Measurements from ENCODE around the gene FIGNL2. TPM values are rescaled to one million over a fixed set of nuclear protein-coding genes. Genes with fewer than 3 reads are reported as not detected.

Gene FIGNL2
- total RNA-seq, 1 donor from 2014 or later, result 0.69 TPM

DNA sequence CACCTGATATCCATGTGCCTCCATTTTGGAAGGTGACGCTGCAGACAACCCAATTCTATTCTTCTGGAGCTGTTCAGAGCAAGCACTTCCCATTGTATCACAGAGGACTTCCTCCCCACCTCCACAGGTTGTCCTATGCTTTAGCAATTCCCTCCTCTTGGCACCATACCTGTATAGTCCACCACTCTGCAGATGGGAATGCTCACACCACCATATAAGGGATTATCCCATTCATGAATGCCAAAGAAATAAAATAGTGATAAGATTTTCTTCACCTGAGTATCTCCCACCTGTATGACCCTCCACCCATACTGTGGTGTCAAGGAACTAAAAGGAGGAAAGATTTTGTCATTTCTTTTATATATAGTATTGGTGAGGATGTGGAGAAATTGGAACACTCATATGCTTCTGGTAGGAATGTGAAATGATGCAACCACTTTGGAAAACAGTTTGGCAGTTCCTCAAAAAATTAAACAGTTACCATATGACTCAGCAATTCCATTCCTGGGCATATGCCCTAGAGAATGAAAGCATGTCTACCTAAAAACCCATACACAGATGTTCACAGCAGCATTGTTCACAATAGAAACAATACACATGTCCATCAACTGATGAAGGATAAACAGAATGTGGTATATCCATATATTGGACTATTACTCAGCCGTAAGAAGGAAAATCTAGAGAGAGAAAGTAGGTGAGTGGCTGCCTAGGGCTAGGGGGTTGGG, 75.2 kb downstream of the FIGNL2 start:
- DNase-seq, result no peak

DNA sequence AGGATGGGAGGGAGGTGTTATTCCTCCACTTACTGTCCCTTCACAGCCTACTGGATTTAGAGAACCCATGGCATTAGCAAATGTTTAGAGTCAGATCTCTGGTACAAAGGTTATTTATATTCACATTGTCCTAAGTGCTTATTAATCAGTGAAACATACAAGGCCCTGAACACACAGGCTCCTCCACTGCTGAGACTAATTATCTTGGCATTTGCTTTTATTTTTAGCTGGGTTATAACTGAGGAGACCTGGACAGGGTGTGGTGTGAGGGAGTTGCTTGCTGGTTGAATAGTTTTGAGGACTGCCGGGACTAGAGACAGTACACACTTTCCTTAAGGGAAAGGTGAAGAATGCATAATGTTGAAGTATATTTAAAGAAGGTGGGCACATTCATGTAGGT, 77.5 kb downstream of the FIGNL2 start:
- no peak for DNase-seq

Other genes starting within 250 kb of the FIGNL2 start
- gene ANKRD33, start 39.4 kb upstream of the FIGNL2 start, total RNA-seq, result not detected
- gene ACVRL1, start 58.8 kb upstream of the FIGNL2 start, total RNA-seq, result 46.8 TPM
- gene ACVR1B, start 103.0 kb upstream of the FIGNL2 start, total RNA-seq, result 22.0 TPM
- 17.0 TPM for gene TAMALIN, start 158.2 kb upstream of the FIGNL2 start, total RNA-seq
- gene NR4A1, start 202.7 kb upstream of the FIGNL2 start, total RNA-seq, result 138 TPM
- gene ATG101, start 221.3 kb upstream of the FIGNL2 start, total RNA-seq, result 24.5 TPM
- gene SMIM41, start 231.0 kb upstream of the FIGNL2 start, total RNA-seq, result not detected